ENCODE data around the gene NUP42.

DNA sequence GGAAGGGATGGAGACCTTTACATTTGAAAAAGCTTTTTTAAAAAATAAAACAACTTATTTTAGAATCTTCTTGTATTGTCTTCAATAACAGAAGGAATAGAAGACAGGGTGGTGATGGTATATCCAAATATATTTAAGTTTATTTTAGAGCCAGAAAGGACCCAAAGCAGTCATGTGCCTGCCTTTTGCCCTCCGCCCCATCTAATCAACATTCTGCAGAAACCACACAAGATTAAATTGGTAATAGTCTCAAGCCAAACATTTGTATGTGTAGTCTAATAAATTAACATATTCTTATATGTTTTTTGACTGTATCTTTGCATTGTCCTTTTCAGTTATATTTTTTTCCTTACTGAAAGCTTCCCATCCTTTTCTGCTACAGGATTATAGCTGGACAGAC, 16.5 kb upstream of the NUP42 start:
- TF ChIP-seq CTCF (IDR thresholded peaks at IDR 0.05 in 4 of 5, conservative IDR thresholded peaks at IDR 0.05 in 1 of 5), result no peak
- TF ChIP-seq POLR2A (IDR thresholded peaks at IDR 0.05), result no peak
